ENCODE data around the gene ZNF662. TPM values are rescaled to one million over a fixed set of nuclear protein-coding genes. Genes with fewer than 3 reads are reported as not detected.

The ZNF662 gene
- total RNA-seq, 1 donor from 2014 or later = 3.8 TPM

DNA sequence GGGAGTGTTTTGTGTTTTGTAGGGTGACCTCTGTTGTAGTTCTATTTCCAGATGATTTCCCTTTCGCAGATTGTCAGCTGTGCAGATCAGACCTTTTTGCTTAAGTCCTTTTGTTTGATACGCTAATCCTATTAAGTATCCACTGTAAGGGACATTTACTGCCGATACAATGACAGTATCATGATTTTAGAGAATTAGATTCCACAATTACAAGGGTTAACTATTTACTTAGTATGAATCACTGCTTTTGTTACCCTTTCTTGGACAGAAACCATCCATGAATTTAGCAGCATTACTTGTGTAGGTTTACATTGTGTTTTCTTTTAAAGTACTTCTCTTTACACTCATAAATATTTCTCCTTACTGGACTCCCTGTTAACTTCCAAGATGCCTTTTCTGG, 31.4 kb downstream of the ZNF662 start:
- no peak for ATAC-seq

DNA sequence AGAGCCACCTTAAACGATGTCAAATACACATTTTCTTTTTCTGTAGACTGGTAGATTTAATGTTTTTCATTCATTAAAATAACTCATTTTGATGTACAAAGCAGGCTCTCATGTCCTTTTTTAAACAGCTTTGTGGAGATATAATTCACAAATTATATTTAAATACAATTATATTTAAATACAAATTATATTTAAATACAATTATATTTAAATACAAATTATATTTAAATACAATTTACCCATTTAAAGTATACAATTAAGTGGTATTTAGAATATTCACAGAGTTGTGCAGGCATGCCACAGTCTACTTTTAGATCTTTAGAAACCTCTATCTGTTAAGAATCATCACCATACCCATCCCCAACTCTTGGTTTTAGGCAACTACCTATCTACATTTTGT, 36.8 kb downstream of the ZNF662 start:
- ATAC-seq = no peak

DNA sequence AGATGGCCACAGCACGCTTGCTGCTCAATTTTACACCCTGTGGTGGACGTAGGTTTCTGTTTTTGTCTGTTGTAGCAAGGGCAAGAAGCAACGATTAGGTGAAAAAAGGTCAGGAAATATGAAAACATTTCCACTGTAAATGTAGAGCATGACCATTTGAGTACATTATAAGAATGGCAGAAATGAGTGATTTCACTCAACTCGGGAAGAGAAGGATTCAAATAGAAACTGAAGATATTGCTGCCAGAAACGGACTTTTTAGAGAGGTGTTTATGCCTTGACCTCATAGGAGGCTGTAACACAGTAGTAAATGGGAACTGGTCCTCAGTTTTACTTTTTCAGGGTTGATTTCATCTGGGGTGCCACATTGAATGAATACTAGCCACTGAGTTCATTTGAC, 40.1 kb downstream of the ZNF662 start:
- no peak for ATAC-seq

GRCh38 chr3:42957573-42957972, 51.6 kb downstream of the ZNF662 start:
- no peak for ATAC-seq

DNA sequence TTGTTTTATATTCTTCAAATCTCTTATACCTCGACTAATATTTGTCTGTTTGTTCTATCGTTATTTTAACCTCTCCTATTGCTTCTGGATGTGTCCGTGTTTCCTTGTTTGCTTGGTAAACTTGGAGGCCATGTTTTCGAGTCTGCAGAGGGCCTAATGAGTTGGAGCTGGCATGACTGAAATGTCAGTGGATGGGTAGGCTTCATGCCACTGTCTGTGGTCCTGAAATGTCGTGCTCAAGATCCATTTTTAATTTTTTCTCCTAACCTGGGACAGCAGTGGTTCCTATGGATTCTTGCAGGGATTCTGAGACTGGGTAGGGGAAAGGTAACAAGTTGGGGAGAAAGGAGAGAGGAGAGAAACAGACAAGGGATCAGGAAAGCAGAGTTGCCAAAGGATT, 54.3 kb downstream of the ZNF662 start:
- ATAC-seq = no peak

DNA sequence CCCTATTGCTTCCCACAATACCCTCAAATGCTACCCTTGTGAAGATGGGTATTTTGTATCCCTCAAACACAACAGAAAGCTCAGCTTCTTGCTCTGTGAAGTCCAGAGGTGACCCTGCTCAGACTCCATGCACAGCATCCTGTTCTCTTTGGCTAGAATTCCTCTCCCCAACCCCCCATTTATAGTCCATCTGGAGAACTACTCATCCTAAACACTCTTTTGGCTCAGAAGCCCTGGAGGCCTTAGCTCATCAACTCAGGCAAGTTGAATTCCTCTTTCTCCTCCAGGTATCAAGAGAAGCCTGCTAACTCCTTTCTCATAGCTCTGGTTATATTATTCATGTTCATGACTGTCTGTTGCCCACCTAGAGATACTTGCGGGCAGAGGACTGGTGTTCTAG, 54.8 kb downstream of the ZNF662 start:
- ATAC-seq = no peak

DNA sequence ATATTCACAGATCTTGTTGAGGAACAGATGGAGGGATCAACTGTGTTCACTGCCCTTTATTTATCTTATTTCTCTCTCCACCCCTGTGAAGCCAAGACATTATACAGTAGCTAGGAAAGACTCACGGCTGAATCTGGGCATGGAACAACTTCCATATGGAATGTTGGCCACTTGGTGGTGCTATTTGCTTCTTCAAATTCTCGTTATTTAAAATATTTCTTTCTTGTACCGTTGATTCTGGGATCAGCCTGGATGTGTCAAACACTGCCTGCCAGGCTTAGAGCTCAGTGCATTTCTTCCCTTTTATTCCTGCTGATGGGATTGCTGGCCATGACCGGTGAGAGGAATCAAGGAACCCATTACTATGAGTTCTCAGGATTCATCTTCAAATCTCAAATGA, 55.7 kb downstream of the ZNF662 start:
- peak; percentile 52 for ATAC-seq

GRCh38 chr3:42963269-42963668, 57.3 kb downstream of the ZNF662 start:
- no peak for ATAC-seq

DNA sequence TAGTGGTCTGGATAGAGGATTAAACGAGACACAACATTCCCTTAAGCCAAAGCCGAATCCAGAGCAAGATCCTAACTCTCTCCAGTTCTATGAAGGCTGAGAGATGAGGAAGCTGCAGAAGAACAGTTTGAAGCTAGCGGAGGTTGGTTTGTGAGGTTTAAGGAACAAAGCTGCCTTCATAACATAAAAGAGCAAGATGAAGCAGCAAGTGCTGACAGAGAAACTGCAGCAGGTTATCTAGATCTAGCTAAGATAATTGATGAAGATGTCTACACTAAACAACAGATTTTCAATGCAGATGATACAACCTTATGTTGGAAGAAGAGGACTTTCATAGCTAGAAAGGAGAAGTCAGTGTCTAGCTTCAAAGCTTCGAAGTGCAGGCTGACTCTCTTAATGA, 58.3 kb downstream of the ZNF662 start:
- no peak for ATAC-seq

Other genes with a start within 250 kb of the ZNF662 start
- not detected for gene KLHL40, start 220.6 kb upstream of the ZNF662 start, total RNA-seq
- gene HHATL, start 203.3 kb upstream of the ZNF662 start, total RNA-seq = not detected
- gene CCDC13, start 132.9 kb upstream of the ZNF662 start, total RNA-seq = not detected
- 114 TPM for gene HIGD1A, start 101.7 kb upstream of the ZNF662 start, total RNA-seq
- 1.1 TPM for gene ACKR2, start 96.7 kb upstream of the ZNF662 start, total RNA-seq
- gene CYP8B1, start 30.3 kb upstream of the ZNF662 start, total RNA-seq = not detected
- gene GASK1A, start 73.2 kb downstream of the ZNF662 start, total RNA-seq = 2.9 TPM
- 4.7 TPM for gene POMGNT2, start 199.9 kb downstream of the ZNF662 start, total RNA-seq

All from esophagus mucosa (tissue), 1 donor.